HEK293 (cell line): ENCODE measurements around the gene OR8J3.

Source experiments
- CTCF ChIP-seq: fragments of 450-650 bp; formaldehyde crosslinking; IDR thresholded peaks from 2 replicates; pipeline ENCODE4 v1.5.1; 2016; ENCODE audit warnings: missing biosample characterization, missing genetic modification characterization
- ZNF169 ChIP-seq: fragments of 450-650 bp; formaldehyde crosslinking; IDR thresholded peaks from 2 replicates; pipeline ENCODE4 v1.5.1; 2016; ENCODE audit warnings: missing biosample characterization, missing genetic modification characterization
- ZNF175 ChIP-seq: fragments of 450-650 bp; formaldehyde crosslinking; IDR thresholded peaks from 2 replicates; pipeline ENCODE4 v1.5.1; 2016; ENCODE audit warnings: missing biosample characterization, missing genetic modification characterization
- ZNF449 ChIP-seq: fragments of 450-650 bp; formaldehyde crosslinking; IDR thresholded peaks from 2 replicates; pipeline ENCODE4 v1.5.1; 2017; ENCODE audit warnings: missing biosample characterization, mild to moderate bottlenecking, missing genetic modification characterization, moderate library complexity
- ZNF660 ChIP-seq: fragments of 450-650 bp; IDR thresholded peaks from 2 replicates; pipeline ENCODE4 v1.5.1; 2018; ENCODE audit warnings: missing biosample characterization, mild to moderate bottlenecking, missing genetic modification characterization

- TF ChIP-seq ZNF169 (no peak), CTCF (tag by site-specific recombination) (no peak), ZNF449 (tag by site-specific recombination) (no peak), ZNF660 (tag by site-specific recombination) (no peak), ZNF175 (tag by site-specific recombination) (no peak)
Observed at GRCh38 chr11:56089697-56090096, 50.3 kb downstream of the OR8J3 start.
